Common myeloid progenitor, CD34-positive (primary cell): ENCODE data around the gene GALNT9.

Experiments used
- CTCF ChIA-PET: fragments of 350-600 bp; sonication (Branson Sonifier 250); formaldehyde crosslinking; loops from one replicate; lab custom pipeline; 2021; ENCODE audit warnings: antibody characterized with exemption; lab: Charles Lee
- POLR2A ChIA-PET: fragments of 350-600 bp; sonication (Branson Sonifier 250); formaldehyde crosslinking; loops from one replicate; lab custom pipeline; 2021; ENCODE audit warnings: antibody characterized with exemption; lab: Charles Lee
- DNase-seq, 3 donors: peaks; one replicate each; pipeline versions ENCODE4 v3.0.0 to v3.0.0-alpha.2; 2013
- H3K27ac ChIP-seq, 2 experiments: 1 replicate in 1 of 2; 2 replicates in 1 of 2; pipeline ENCODE4 v1.7.0; 2013; ENCODE audit warnings: inconsistent platforms in 2 of 2, low read length in 2 of 2, mild to moderate bottlenecking in 2 of 2, low read depth in 1 of 2, moderate library complexity in 1 of 2; ENCODE audit not compliant: severe bottlenecking in 2 of 2, insufficient read depth in 1 of 2, poor library complexity in 1 of 2
- H3K27me3 ChIP-seq, 5 experiments: replicated peaks in 2 of 5; 1 replicate in 3 of 5; 2 replicates in 2 of 5; pipeline versions ENCODE4 v1.6.1 to v1.7.0; 2013; ENCODE audit warnings: low read length in 4 of 5, mild to moderate bottlenecking in 2 of 5, moderate library complexity in 2 of 5, inconsistent platforms in 1 of 5; ENCODE audit not compliant: insufficient read depth in 5 of 5, control insufficient read depth in 4 of 5
- H3K36me3 ChIP-seq, 4 experiments: 1 replicate in 2 of 4; 2 replicates in 2 of 4; pipeline versions ENCODE4 v1.6.1 to v1.7.0; 2013; ENCODE audit warnings: low read length in 3 of 4, control low read depth in 1 of 4, mild to moderate bottlenecking in 1 of 4; ENCODE audit not compliant: control insufficient read depth in 4 of 4, insufficient read depth in 4 of 4
- H3K4me1 ChIP-seq, 4 experiments: 1 replicate in 3 of 4; 2 replicates in 1 of 4; pipeline versions ENCODE4 v1.6.1 to v1.7.1; 2013; ENCODE audit warnings: low read length in 3 of 4, mild to moderate bottlenecking in 3 of 4, control low read depth in 1 of 4, inconsistent platforms in 1 of 4, moderate library complexity in 1 of 4; ENCODE audit not compliant: control insufficient read depth in 4 of 4, insufficient read depth in 4 of 4; ENCODE audit errors: control extremely low read depth in 1 of 4
- H3K4me3 ChIP-seq, 7 experiments: 1 replicate in 4 of 7; 2 replicates in 3 of 7; pipeline versions ENCODE4 v1.5.1 to v1.7.0; 2013; ENCODE audit warnings: mild to moderate bottlenecking in 7 of 7, low read length in 6 of 7, moderate library complexity in 6 of 7, inconsistent platforms in 2 of 7, low read depth in 2 of 7, control low read depth in 1 of 7; ENCODE audit not compliant: insufficient read depth in 4 of 7, control insufficient read depth in 1 of 7; ENCODE audit errors: extremely low read depth in 1 of 7
- H3K9me3 ChIP-seq, 5 experiments: 1 replicate in 4 of 5; 2 replicates in 1 of 5; pipeline versions ENCODE4 v1.6.1 to v1.7.1; 2013; ENCODE audit warnings: low read length in 4 of 5, mild to moderate bottlenecking in 2 of 5, inconsistent platforms in 1 of 5, low read depth in 1 of 5, moderate library complexity in 1 of 5; ENCODE audit not compliant: control insufficient read depth in 4 of 5, insufficient read depth in 2 of 5; ENCODE audit errors: control extremely low read depth in 1 of 5
- WGBS: methylation state at CpG from one replicate; pipeline ENCODE4 v1.1.5; 2013; ENCODE audit not compliant: insufficient coverage; 5-methylcytosine and 5-hydroxymethylcytosine counted together

GALNT9 gene

GRCh38 chr12:132204063-132204792 lies 125.2 kb downstream of the GALNT9 start:
- ChIA-PET CTCF (no interaction called here), POLR2A (no interaction called here)
- Histone ChIP-seq H3K4me3 (no peak overlapping the region), H3K36me3 (no peaks in the 10 kb centered on the region), H3K27me3 (peaks cover 0 to 59% (median 18%) of the 10 kb centered on the region in 5 experiments), H3K9me3 (peaks cover 0 to 6% (median 0%) of the 10 kb centered on the region in 5 experiments), H3K27ac (no peak overlapping the region), H3K4me1 (peaks cover 0 to 8% (median 0%) of the 10 kb centered on the region in 4 experiments)
- no peak for DNase-seq
- 68% methylated on average over 28 of the region's 33 CpGs for WGBS

GRCh38 chr12:132202929-132203721 lies 126.3 kb downstream of the GALNT9 start:
- H3K27me3 ChIP-seq = peaks cover 0 to 54% (median 16%) of the 10 kb centered on the region in 5 experiments
- peaks cover 0 to 8% (median 0%) of the 10 kb centered on the region in 4 experiments for H3K4me1 ChIP-seq

GRCh38 chr12:132201391-132202120 lies 127.8 kb downstream of the GALNT9 start:
- ChIA-PET CTCF (no interaction called here), POLR2A (no interaction called here)
- Histone ChIP-seq H3K36me3 (no peaks in the 10 kb centered on the region), H3K27me3 (peaks cover 0 to 43% (median 12%) of the 10 kb centered on the region in 5 experiments), H3K4me3 (no peak overlapping the region), H3K27ac (no peak overlapping the region), H3K9me3 (no peaks in the 10 kb centered on the region), H3K4me1 (peaks cover 0 to 8% (median 0%) of the 10 kb centered on the region in 4 experiments)
- DNase-seq = no peak
- WGBS = 96% methylated on average over 23 of the region's 23 CpGs

More at GRCh38 chr12:132202929-132203721, 126.3 kb downstream of the GALNT9 start:
- POLR2A ChIA-PET = no interaction called here
- WGBS = 86% methylated on average over 38 of the region's 42 CpGs
- Histone ChIP-seq H3K36me3 (no peaks in the 10 kb centered on the region), H3K4me3 (no peak overlapping the region), H3K9me3 (peaks cover 0 to 1% (median 0%) of the 10 kb centered on the region in 5 experiments), H3K27ac (no peak overlapping the region)
- no peak for DNase-seq
- CTCF ChIA-PET = no interaction called here

- no peak for DNase-seq
- POLR2A ChIA-PET = no interaction called here
- Histone ChIP-seq H3K9me3 (no peaks in the 10 kb centered on the region), H3K4me1 (peaks cover 0 to 8% (median 0%) of the 10 kb centered on the region in 4 experiments), H3K4me3 (no peak overlapping the region), H3K36me3 (no peaks in the 10 kb centered on the region), H3K27ac (no peak overlapping the region), H3K27me3 (peaks cover 0 to 37% (median 12%) of the 10 kb centered on the region in 5 experiments)
- CTCF ChIA-PET = no interaction called here
- 92% methylated on average over 18 of the region's 19 CpGs for WGBS
Measured at GRCh38 chr12:132200800-132201199, 128.6 kb downstream of the GALNT9 start.

- H3K27me3 ChIP-seq = peaks cover 0 to 29% (median 8%) of the 10 kb centered on the region in 5 experiments
- H3K36me3 ChIP-seq = no peaks in the 10 kb centered on the region
- POLR2A ChIA-PET = no interaction called here
- WGBS = 85% methylated on average over 19 of the region's 24 CpGs
- no peak overlapping the region for H3K4me3 ChIP-seq
- H3K9me3 ChIP-seq = peaks cover 0 to under 1% (median 0%) of the 10 kb centered on the region in 5 experiments
- CTCF ChIA-PET = no interaction called here
- H3K27ac ChIP-seq = no peak overlapping the region
- no peak for DNase-seq
- H3K4me1 ChIP-seq = no peaks in the 10 kb centered on the region
Measured at GRCh38 chr12:132199526-132200319, 129.7 kb downstream of the GALNT9 start.

- Histone ChIP-seq H3K27me3 (peaks cover 0 to 29% (median 2%) of the 10 kb centered on the region in 5 experiments), H3K4me1 (no peaks in the 10 kb centered on the region), H3K4me3 (no peak overlapping the region), H3K27ac (no peak overlapping the region), H3K36me3 (no peaks in the 10 kb centered on the region), H3K9me3 (peaks cover 0 to 7% (median 5%) of the 10 kb centered on the region in 5 experiments)
- ChIA-PET CTCF (interaction anchor here (1.1 kb wide), 1 partner anchor 8 kb away, joined by 3 read pairs; no protein-coding TSS in a partner anchor), POLR2A (no interaction called here)
- WGBS = 87% methylated on average over 15 of the region's 18 CpGs
- no peak for DNase-seq
Measured at GRCh38 chr12:132199101-132199500, 130.3 kb downstream of the GALNT9 start.
